ENCODE results near the gene IL4.

IL4 gene

GRCh38 chr5:132647473-132647872, 26.3 kb upstream of the IL4 start:
- Histone ChIP-seq H3K27me3 (ENCODE audit: low read length) (no peaks in the 10 kb centered on the region), H3K4me3 (ENCODE audit: insufficient read depth, low read length, poor library complexity, severe bottlenecking) (no peak overlapping the region), H3K9me3 (ENCODE audit: insufficient read depth, low read length) (no peaks in the 10 kb centered on the region), H3F3A (ENCODE audit: insufficient read depth) (no peaks in the 10 kb centered on the region; the same call in 1 of the 2 replicates), H3K9ac (ENCODE audit: low read length) (no peak overlapping the region), H3K9me2 (replicated peaks; ENCODE audit: insufficient read depth, low read length) (no peaks in the 10 kb centered on the region), H3K27ac (ENCODE audit: low read depth, low read length) (no peak overlapping the region), H3K36me3 (ENCODE audit: low read length) (0 out of 2 replicates have a peak, but pooled peaks cover 2% of the 10 kb centered on the region), H4K20me1 (ENCODE audit: low read depth, low read length) (no peaks in the 10 kb centered on the region), H3K79me2 (ENCODE audit: insufficient read depth, low read length) (no peaks in the 10 kb centered on the region), H2AFZ (ENCODE audit: low read depth, low read length, severe bottlenecking) (no peak overlapping the region), H3K4me2 (ENCODE audit: low read depth, low read length, poor library complexity, severe bottlenecking) (no peak overlapping the region)
- TF ChIP-seq CTCF (IDR thresholded peaks at IDR 0.05; ENCODE audit: insufficient read depth, low read length, poor library complexity, severe bottlenecking) (no peak), EZH2phosphoT487 (conservative IDR thresholded peaks at IDR 0.05; ENCODE audit: low read length) (no peak)

DNA sequence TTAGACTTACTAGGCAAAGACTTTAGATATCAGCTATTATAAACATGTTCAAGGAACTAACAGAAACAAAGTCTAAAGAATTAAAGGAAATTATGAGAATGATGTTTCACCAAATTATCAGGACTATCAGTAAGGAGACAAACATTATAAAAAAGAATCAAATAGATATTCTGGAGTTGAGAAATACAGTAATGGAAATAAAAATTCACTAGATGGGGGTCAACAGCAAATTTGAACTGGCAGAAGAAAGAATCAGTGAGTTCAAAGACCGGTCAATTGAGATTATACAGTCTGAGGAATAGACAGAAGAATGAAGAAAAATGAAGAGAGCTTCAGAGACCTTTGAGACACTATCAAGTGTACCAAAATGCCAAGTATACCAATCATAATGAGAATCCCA, 25.4 kb upstream of the IL4 start:
- no peak overlapping the region for H2AFZ ChIP-seq (ENCODE audit: low read depth, low read length, severe bottlenecking)
- H3K4me3 ChIP-seq (ENCODE audit: insufficient read depth, low read length, poor library complexity, severe bottlenecking) = no peak overlapping the region
- no peak overlapping the region for H3K4me2 ChIP-seq (ENCODE audit: low read depth, low read length, poor library complexity, severe bottlenecking)
- no peaks in the 10 kb centered on the region for H3K79me2 ChIP-seq (ENCODE audit: insufficient read depth, low read length)
- H3K27me3 ChIP-seq (ENCODE audit: low read length) = no peaks in the 10 kb centered on the region
- no peaks in the 10 kb centered on the region for H3K36me3 ChIP-seq (ENCODE audit: low read length)
- H3K9ac ChIP-seq (ENCODE audit: low read length) = no peak overlapping the region
- no peak overlapping the region for H3K27ac ChIP-seq (ENCODE audit: low read depth, low read length)
- TF ChIP-seq CTCF (IDR thresholded peaks at IDR 0.05; ENCODE audit: insufficient read depth, low read length, poor library complexity, severe bottlenecking) (no peak), EZH2phosphoT487 (conservative IDR thresholded peaks at IDR 0.05; ENCODE audit: low read length) (no peak)
- H3F3A ChIP-seq (ENCODE audit: insufficient read depth) = no peaks in the 10 kb centered on the region; the same call in 1 of the 2 replicates
- no peaks in the 10 kb centered on the region for H3K9me3 ChIP-seq (ENCODE audit: insufficient read depth, low read length)
- no peaks in the 10 kb centered on the region for H4K20me1 ChIP-seq (ENCODE audit: low read depth, low read length)
- H3K9me2 ChIP-seq (replicated peaks; ENCODE audit: insufficient read depth, low read length) = no peaks in the 10 kb centered on the region

- TF ChIP-seq EZH2phosphoT487 (conservative IDR thresholded peaks at IDR 0.05; ENCODE audit: low read length) (no peak), CTCF (IDR thresholded peaks at IDR 0.05; ENCODE audit: insufficient read depth, low read length, poor library complexity, severe bottlenecking) (no peak)
- Histone ChIP-seq H3K9ac (ENCODE audit: low read length) (no peak overlapping the region), H3F3A (ENCODE audit: insufficient read depth) (no peaks in the 10 kb centered on the region), H3K79me2 (ENCODE audit: insufficient read depth, low read length) (no peaks in the 10 kb centered on the region), H3K27ac (ENCODE audit: low read depth, low read length) (no peak overlapping the region), H3K9me3 (ENCODE audit: insufficient read depth, low read length) (no peaks in the 10 kb centered on the region), H3K36me3 (ENCODE audit: low read length) (no peaks in the 10 kb centered on the region), H3K4me3 (ENCODE audit: insufficient read depth, low read length, poor library complexity, severe bottlenecking) (no peak overlapping the region), H3K9me2 (replicated peaks; ENCODE audit: insufficient read depth, low read length) (no peaks in the 10 kb centered on the region), H3K4me2 (ENCODE audit: low read depth, low read length, poor library complexity, severe bottlenecking) (no peak overlapping the region), H2AFZ (ENCODE audit: low read depth, low read length, severe bottlenecking) (no peak overlapping the region), H3K27me3 (ENCODE audit: low read length) (no peaks in the 10 kb centered on the region), H4K20me1 (ENCODE audit: low read depth, low read length) (no peaks in the 10 kb centered on the region)
Observed at GRCh38 chr5:132651838-132652469, 21.8 kb upstream of the IL4 start.

Measured in SU-DHL-6 (cell line).